Left renal cortex interstitium (tissue), 4 donors: ENCODE measurements around the gene C11orf21. TPM values are rescaled to one million over a fixed set of nuclear protein-coding genes. Genes with fewer than 3 reads are reported as not detected.
A peak's percentile ranks its signal among the peaks of the same experiment; 100 is the strongest.

Experiments used
- DNase-seq, 4 donors: peaks; one replicate each; pipeline ENCODE4 v3.0.0-alpha.2; 2013; ENCODE audit warnings: low read depth in 4 of 4, low spot score in 2 of 4, missing footprints in 1 of 4
- polyA plus RNA-seq, 4 donors: library from polyadenylated mRNA; unstranded; fragments of 120-200 nt; gene quantifications; one replicate each; pipeline ENCODE4 v1.2.1, GENCODE V29; 2013; ENCODE audit not compliant: insufficient read length in 4 of 4

C11orf21 gene
- polyA plus RNA-seq, 4 donors = 0.52 to 0.96 (median 0.70) TPM

GRCh38 chr11:2321311-2321683 is 19.6 kb upstream of the C11orf21 start:
- DNase-seq = no peak

DNA sequence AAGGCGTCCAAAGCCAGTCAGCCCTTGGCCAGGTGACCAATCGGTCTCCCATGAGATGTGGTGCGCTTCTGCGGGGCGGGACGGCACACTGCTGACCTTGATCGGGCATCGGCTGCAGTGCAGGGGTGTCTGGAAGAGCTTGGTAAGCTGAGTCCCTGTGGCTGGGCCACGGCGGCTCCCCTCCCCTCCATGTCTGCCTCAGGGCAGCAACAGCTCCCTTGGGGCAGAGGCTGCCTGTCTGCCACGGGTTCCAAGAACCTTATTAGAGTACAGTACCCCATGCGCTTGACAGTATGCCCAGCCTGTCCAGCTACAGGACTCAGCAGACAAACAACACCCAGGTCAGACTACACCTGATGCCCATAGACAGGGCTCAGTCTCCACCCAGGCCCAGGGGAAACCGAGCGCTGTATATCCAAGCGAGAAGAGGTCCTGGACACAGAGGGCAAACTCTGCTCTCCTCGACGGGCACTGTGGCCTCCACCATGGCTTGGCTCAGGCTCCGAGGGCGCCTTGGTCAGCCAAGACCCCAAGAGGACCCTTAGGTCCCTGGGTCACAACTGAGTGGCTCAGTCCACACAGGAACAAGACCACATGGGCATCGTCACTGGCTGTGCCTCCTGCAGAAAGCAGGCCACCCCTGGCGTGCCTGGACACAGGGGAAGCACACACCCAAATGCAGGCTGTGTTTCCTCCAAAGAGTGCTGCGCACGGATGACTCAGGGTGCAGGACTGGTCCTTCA is 19.0 kb upstream of the C11orf21 start:
- no peak for DNase-seq

- no peak for DNase-seq
These were observed 18.2 kb upstream of the C11orf21 start for GRCh38 chr11:2319791-2320472.

GRCh38 chr11:2318707-2319106 is 17.0 kb upstream of the C11orf21 start:
- DNase-seq = no peak

GRCh38 chr11:2318123-2318522 is 16.4 kb upstream of the C11orf21 start:
- DNase-seq = no peak

GRCh38 chr11:2317354-2318050 is 15.8 kb upstream of the C11orf21 start:
- DNase-seq = no peak

DNA sequence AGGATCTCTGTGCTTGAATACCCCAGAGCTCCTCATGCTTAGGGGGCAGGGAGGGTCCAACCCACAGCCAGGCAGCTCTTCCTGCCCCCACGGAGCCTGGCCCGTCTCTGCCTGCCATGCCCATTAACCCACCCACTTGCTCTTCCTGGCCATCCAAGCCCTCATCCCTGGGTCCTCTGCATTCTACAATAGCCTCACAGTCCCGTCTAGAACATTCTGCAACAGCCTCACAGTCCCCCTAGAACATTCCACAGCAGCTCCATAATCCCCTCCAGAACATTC is 15.2 kb upstream of the C11orf21 start:
- no peak for DNase-seq

- DNase-seq = no peak
These were observed 14.6 kb upstream of the C11orf21 start for GRCh38 chr11:2316169-2316962.

GRCh38 chr11:2315395-2316168 is 13.9 kb upstream of the C11orf21 start:
- no peak for DNase-seq

GRCh38 chr11:2314525-2315394 is 13.0 kb upstream of the C11orf21 start:
- DNase-seq = peak in 2 of 4 donors; percentile 71 to 86

DNA sequence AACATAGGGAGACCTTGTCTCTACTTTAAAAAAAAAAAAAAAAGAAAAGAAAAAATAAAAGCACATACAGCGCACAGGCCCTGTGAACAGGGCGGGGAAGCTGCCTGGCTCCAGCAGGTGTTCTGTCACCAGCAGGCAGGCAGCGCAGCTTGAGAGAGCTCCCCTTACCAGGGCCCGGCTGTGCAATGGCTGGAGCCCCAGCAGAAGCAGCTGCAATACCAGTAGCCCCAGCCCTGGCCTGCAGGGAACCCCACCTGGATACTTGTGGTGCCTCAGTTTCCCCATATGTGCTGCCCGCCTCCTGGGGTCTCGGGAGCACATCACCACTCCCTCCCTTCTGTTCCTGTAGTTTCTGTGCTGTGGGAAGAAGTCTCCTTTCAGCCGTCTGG is 12.4 kb upstream of the C11orf21 start:
- no peak for DNase-seq

GRCh38 chr11:2313051-2313951 is 11.6 kb upstream of the C11orf21 start:
- DNase-seq = no peak

DNA sequence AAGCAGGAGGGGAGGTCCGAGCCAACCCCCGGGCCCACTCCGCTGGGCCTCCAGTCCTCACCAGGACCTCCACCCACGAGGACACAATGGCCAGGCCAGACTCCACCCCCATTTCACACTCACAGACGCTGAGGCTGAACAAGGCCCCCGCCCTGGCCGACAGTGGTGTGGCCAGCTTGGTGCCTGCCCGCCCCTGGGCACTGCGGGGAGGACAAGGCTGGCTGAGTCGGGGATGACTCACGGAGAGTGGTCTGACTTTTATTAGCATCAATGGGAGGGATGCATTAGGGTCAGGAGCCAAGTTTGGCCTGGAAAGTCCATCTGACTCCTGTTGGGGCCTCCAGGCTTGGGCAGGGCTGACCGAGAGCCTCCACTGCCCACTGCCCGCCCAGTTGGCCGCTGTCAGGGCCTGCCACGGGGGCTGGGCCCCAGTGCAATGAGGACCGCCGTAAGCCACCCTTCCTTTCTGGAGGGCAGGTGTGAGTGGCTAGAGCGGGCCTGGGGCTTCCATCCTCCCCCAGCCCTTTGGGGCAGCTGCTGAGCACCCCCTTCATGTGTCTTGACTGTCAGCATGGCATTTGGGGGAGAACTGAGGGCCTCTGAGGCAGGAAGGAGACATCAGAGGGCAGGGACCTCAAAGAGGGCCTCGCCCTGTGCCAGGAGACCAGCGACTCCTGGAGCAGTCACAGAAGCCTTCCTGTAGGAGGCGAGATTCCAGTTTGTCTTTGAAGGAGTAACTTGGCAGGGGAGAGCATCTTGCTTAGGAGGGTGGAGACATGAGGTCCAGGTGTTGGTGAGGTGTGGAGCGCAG is 10.7 kb upstream of the C11orf21 start:
- DNase-seq = no peak

GRCh38 chr11:2311353-2312133 is 9.8 kb upstream of the C11orf21 start:
- no peak for DNase-seq

- DNase-seq = no peak
These were observed 9.2 kb upstream of the C11orf21 start for GRCh38 chr11:2310786-2311352.

- DNase-seq = no peak
These were observed 8.5 kb upstream of the C11orf21 start for GRCh38 chr11:2310073-2310785.
